T-cell (primary cell): Measurements from ENCODE around the gene NEDD4. TPM values are rescaled to one million over a fixed set of nuclear protein-coding genes. Genes with fewer than 3 reads are reported as not detected.

Source experiments
- ATAC-seq, 4 experiments: fragments of 200-7000 bp in 3 of 4; fragments of 150-1000 bp in 1 of 4; cut with Tn5 transposase; replicated peaks in 1 of 4; 1 replicate in 3 of 4; 2 replicates in 1 of 4; pipeline ENCODE4 v1.10.0; 2021; ENCODE audit warnings: moderate library complexity in 3 of 4, mild to moderate bottlenecking in 2 of 4, moderate number of reproducible peaks in 1 of 4
- CTCF ChIA-PET, 2 donors: fragments of 300-600 bp; sonication (Branson Sonifier 250); formaldehyde crosslinking; loops; one replicate each; lab custom pipeline; 2022; ENCODE audit warnings: antibody characterized with exemption in 2 of 2; lab: Charles Lee
- POLR2A ChIA-PET, 2 donors: fragments of 300-600 bp; sonication (Branson Sonifier 250); formaldehyde crosslinking; loops; one replicate each; lab custom pipeline; 2022; ENCODE audit warnings: antibody characterized with exemption in 2 of 2; lab: Charles Lee
- DNase-seq, 35 experiments: peaks; one replicate each; pipeline versions ENCODE4 v3.0.0 to v3.0.0-alpha.2; 2013 to 2023
- H3K27ac ChIP-seq: one replicate; pipeline ENCODE4 v1.5.1; 2013; ENCODE audit warnings: low read length
- H3K27me3 ChIP-seq, 2 experiments: replicated peaks in 1 of 2; 1 replicate in 1 of 2; 2 replicates in 1 of 2; pipeline versions ENCODE4 v1.6.1 to v1.7.0; 2013; ENCODE audit warnings: low read length in 1 of 2, mixed read lengths in 1 of 2; ENCODE audit not compliant: control insufficient read depth in 2 of 2, insufficient read depth in 2 of 2; ENCODE audit errors: extremely low read depth in 1 of 2
- H3K36me3 ChIP-seq, 2 donors: 1 replicate in 1 of 2; 2 replicates in 1 of 2; pipeline versions ENCODE4 v1.6.1 to v1.7.0; 2013; ENCODE audit warnings: low read length in 1 of 2; ENCODE audit not compliant: control insufficient read depth in 2 of 2, insufficient read depth in 1 of 2; ENCODE audit errors: extremely low read depth in 1 of 2
- H3K4me1 ChIP-seq, 2 experiments: 1 replicate in 1 of 2; 2 replicates in 1 of 2; pipeline versions ENCODE4 v1.6.1 to v1.7.0; 2013; ENCODE audit warnings: low read length in 2 of 2, mixed read lengths in 1 of 2; ENCODE audit not compliant: insufficient read depth in 2 of 2, control insufficient read depth in 1 of 2; ENCODE audit errors: extremely low read depth in 1 of 2
- H3K4me3 ChIP-seq, 2 donors: 1 replicate in 1 of 2; 2 replicates in 1 of 2; pipeline versions ENCODE4 v1.5.1 to v1.7.0; 2013; ENCODE audit warnings: mild to moderate bottlenecking in 2 of 2, low read length in 1 of 2, moderate library complexity in 1 of 2; ENCODE audit not compliant: control insufficient read depth in 1 of 2; ENCODE audit errors: extremely low read depth in 1 of 2
- H3K9me3 ChIP-seq: 2 replicates; pipeline ENCODE4 v1.7.0; 2013
- H3K27ac Mint-ChIP-seq, 2 donors: one replicate each; pipeline ENCODE4 v1.8.0; 2020 to 2021; ENCODE audit warnings: mild to moderate bottlenecking in 2 of 2, mixed read lengths in 2 of 2
- H3K27me3 Mint-ChIP-seq, 2 donors: one replicate each; pipeline ENCODE4 v1.8.0; 2021 to 2022; ENCODE audit warnings: mixed read lengths in 2 of 2
- H3K36me3 Mint-ChIP-seq: one replicate; pipeline ENCODE4 v1.8.0; 2021; ENCODE audit warnings: mixed read lengths
- H3K4me1 Mint-ChIP-seq, 3 donors: one replicate each; pipeline ENCODE4 v1.8.0; 2020 to 2022; ENCODE audit warnings: mixed read lengths in 3 of 3, mild to moderate bottlenecking in 1 of 3
- H3K4me3 Mint-ChIP-seq, 3 donors: one replicate each; pipeline ENCODE4 v1.8.0; 2020 to 2022; ENCODE audit warnings: mild to moderate bottlenecking in 3 of 3, mixed read lengths in 3 of 3, moderate library complexity in 3 of 3
- H3K9me3 Mint-ChIP-seq, 3 donors: one replicate each; pipeline ENCODE4 v1.8.0; 2020 to 2022; ENCODE audit warnings: mixed read lengths in 3 of 3
- WGBS: methylation state at CpG from one replicate; pipeline ENCODE4 v1.1.5; 2013; ENCODE audit warnings: missing lambda C conversion rate; ENCODE audit not compliant: insufficient coverage; 5-methylcytosine and 5-hydroxymethylcytosine counted together
- total RNA-seq, 35 experiments: library from RNA in 6 of 35; stranded (reverse) in 6 of 35; fragments of 120-200 nt in 1 of 35; gene quantifications; one replicate each; pipeline versions ENCODE4 v1.2.1 to v1.2.4 and lab custom pipeline; 2013 to 2026

NEDD4 gene
- total RNA-seq, 5 donors from 2014 or later (not counting 1 experiment from before 2014, with no cell fraction given): 2.2 to 8.6 (median 5.1) TPM

DNA sequence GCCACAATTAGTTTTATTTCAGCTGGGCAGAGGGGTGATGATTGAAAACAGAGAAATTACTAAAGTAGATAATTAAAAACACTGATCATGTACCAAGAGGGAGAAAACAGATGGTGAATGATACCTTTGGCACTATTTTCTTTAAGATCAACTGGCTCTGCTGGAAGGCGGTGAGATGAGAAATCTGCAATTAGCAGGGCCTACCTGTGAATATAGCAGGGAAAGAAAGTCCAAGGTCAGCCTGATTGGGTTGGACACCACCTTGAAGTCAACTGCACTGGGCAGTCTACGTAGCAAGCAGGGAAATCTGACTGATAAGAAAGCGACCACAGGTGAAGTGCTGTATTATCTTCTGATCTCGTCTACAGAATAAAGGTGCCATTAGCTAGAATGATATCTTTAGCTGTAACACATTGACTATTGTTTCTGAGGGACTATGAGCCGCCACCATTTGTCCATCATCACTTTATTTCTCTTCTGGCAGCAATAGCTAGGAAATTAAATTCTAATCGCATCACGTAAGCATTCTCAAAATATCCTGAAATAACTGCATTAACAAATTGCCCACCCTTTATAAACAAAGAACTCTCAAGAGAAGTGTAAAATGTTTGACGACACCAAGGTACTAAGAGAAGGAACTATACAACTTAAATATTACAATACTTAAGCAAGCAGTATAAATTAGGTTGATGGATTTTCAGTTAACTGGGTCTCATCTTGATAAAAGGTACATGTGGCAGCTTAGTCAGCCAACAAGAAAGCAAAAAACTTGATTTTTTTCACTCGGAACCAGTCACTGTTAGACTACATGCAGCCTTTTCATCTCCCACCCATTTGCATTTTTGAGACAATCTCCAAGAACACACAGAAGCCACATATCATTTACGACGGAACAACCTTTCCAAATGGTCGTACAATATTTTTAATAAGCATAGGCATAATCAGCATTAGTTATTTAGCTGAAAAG is 1.3 kb downstream of the NEDD4 start:
- whole genome bisulfite sequencing: 95% methylated on average over 4 of the region's 12 CpGs
- H3K27me3 Mint-ChIP-seq: no peaks in the 10 kb centered on the region
- Histone ChIP-seq H3K27ac (no peak overlapping the region), H3K9me3 (no peaks in the 10 kb centered on the region), H3K4me3 (peak overlapping the region; percentile 51 to 83), H3K36me3 (no peaks in the 10 kb centered on the region), H3K27me3 (peaks cover 0 to 8% of the 10 kb centered on the region in 2 experiments), H3K4me1 (peaks cover 2 to 6% of the 10 kb centered on the region in 2 experiments)
- H3K4me1 Mint-ChIP-seq: peaks cover 18 to 22% (median 19%) of the 10 kb centered on the region in 3 donors
- ATAC-seq (no peak), DNase-seq (no peak)
- no peaks in the 10 kb centered on the region for H3K9me3 Mint-ChIP-seq
- peak overlapping the region; percentile 84 to 87 (median 85) for H3K4me3 Mint-ChIP-seq
- peak overlapping the region in 1 of 2 donors; percentile 84 for H3K27ac Mint-ChIP-seq
- ChIA-PET POLR2A (no interaction called here), CTCF (interaction anchor here in 1 of 2 donors (0.6 to 0.8 kb wide), 2 partner anchors 61 to 343 kb away, joined by 3 read pairs; no protein-coding TSS in a partner anchor)
- H3K36me3 Mint-ChIP-seq: no peaks in the 10 kb centered on the region

DNA sequence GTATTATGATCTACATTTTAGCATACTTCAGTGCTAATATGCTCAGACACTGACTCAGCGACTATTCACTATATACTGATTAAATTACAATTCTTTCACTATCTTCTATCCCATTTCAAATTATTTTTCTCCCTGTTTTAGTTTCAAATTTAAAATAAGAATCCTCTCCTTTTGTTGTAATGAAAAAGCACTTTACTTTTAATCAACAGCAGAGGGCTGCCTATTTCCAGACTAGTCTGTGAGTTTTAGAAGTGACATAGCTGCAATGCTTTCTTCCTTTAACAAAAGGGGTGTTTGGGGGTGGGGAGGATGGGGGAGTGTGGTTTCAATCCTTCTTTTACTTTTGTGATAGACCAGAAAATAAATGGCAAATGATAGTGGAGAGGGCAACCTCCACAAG is 2.4 kb downstream of the NEDD4 start:
- DNase-seq (no peak), ATAC-seq (no peak)
- ChIA-PET POLR2A (no interaction called here), CTCF (interaction anchor here in 1 of 2 donors (0.6 kb wide), 1 partner anchor 342 kb away, joined by 3 read pairs; no protein-coding TSS in a partner anchor)
- H3K4me3 Mint-ChIP-seq: no peak overlapping the region
- Histone ChIP-seq H3K9me3 (no peaks in the 10 kb centered on the region), H3K4me3 (no peak overlapping the region), H3K4me1 (peaks cover 2 to 6% of the 10 kb centered on the region in 2 experiments), H3K27ac (no peak overlapping the region), H3K27me3 (peaks cover 0 to 8% of the 10 kb centered on the region in 2 experiments), H3K36me3 (no peaks in the 10 kb centered on the region)
- no peaks in the 10 kb centered on the region for H3K27me3 Mint-ChIP-seq
- H3K27ac Mint-ChIP-seq: no peak overlapping the region
- no CpG with 5 or more reads among the region's 1 CpG for WGBS
- no peaks in the 10 kb centered on the region for H3K9me3 Mint-ChIP-seq
- no peaks in the 10 kb centered on the region for H3K36me3 Mint-ChIP-seq
- peaks cover 18 to 22% (median 19%) of the 10 kb centered on the region in 3 donors for H3K4me1 Mint-ChIP-seq

DNA sequence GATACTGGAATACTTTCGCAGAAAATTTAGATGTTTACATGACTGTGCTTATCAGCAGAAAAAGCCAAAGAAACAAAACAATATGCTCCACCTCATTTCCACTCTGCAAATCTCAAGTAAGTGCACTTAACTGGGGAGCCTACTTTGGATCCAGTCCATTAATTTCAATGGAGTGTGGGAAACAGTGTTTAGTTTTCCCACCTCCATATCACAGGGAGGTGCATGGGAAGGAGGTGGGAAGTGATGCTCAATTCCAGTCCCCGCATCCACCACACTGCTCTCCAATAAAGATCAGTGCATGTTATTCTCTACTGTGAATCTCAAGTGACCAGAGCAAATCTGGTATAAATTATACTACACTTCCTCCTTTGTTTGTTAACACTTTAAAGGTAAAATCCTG is 2.9 kb downstream of the NEDD4 start:
- ATAC-seq: no peak
- ChIA-PET CTCF (no interaction called here), POLR2A (no interaction called here)
- Mint-ChIP-seq H3K4me3 (no peak overlapping the region), H3K9me3 (no peaks in the 10 kb centered on the region), H3K27ac (no peak overlapping the region), H3K27me3 (no peaks in the 10 kb centered on the region), H3K4me1 (peaks cover 18 to 22% (median 19%) of the 10 kb centered on the region in 3 donors), H3K36me3 (no peaks in the 10 kb centered on the region)
- H3K4me3 ChIP-seq: no peak overlapping the region
- H3K27ac ChIP-seq: no peak overlapping the region
- peaks cover 2 to 6% of the 10 kb centered on the region in 2 experiments for H3K4me1 ChIP-seq
- H3K36me3 ChIP-seq: no peaks in the 10 kb centered on the region
- H3K9me3 ChIP-seq: no peaks in the 10 kb centered on the region
- 100% methylated on average over 1 of the region's 2 CpGs for WGBS
- no peak for DNase-seq
- H3K27me3 ChIP-seq: peaks cover 0 to 8% of the 10 kb centered on the region in 2 experiments

DNA sequence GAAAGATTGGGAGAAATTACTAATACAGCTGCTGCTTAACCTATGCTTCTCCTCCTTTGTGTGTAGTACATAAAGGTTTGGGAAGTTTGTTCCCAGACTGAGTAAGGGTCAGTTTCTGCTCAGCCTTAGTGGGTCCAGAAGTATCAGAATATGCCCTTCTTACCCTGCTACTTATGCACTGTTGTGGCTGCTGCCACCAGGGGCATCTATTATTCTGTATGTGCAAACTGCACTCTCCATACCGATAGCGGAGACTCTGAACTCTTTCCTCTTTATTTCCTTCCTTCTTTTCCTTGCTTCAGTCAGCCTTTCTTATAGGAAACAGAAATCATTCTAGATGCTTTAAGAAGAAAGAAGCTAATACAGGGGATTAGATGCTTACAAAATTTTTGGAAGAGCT is 4.0 kb downstream of the NEDD4 start:
- Mint-ChIP-seq H3K9me3 (no peaks in the 10 kb centered on the region), H3K4me3 (no peak overlapping the region), H3K36me3 (no peaks in the 10 kb centered on the region), H3K27me3 (no peaks in the 10 kb centered on the region), H3K27ac (no peak overlapping the region), H3K4me1 (peaks cover 18 to 21% (median 19%) of the 10 kb centered on the region in 3 donors)
- no peak for DNase-seq
- ChIA-PET CTCF (no interaction called here), POLR2A (no interaction called here)
- Histone ChIP-seq H3K36me3 (no peaks in the 10 kb centered on the region), H3K4me1 (peaks cover 2 to 6% of the 10 kb centered on the region in 2 experiments), H3K4me3 (no peak overlapping the region), H3K27me3 (peaks cover 0 to 8% of the 10 kb centered on the region in 2 experiments), H3K27ac (no peak overlapping the region), H3K9me3 (no peaks in the 10 kb centered on the region)
- ATAC-seq: no peak
- WGBS: no CpG with 5 or more reads among the region's 2 CpGs

DNA sequence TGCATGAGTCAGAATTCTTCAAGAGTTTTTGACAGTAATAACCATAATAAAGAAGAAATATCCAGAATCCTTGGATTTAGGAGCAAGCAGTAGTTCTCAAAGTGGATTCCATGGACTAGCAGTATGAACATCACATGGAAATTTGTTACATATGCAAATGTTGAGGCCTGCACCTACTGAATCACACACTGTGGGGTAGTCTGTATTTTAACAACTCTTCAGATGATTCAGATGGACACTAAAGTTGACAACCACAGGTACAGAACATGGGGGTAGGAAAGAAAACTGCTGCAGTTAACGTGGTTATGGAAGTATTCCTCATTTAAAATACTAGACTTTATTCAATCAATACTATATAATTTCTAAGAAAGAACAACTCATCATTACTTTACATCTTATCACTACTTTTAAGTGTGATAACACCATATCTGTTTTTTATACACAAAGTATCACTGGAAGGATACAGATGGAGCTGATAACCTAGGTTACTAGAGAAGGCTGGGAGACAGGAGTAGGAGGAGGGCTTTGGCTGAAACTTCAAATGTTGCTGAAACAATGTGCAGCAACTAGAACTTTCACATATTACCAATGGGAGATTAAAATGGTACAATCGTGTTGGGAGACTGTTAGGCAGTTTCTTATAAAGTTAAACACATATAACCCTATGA is 11.7 kb downstream of the NEDD4 start:
- ChIA-PET POLR2A (interaction anchor here in 1 of 2 donors (0.6 kb wide), 1 partner anchor 194 kb away, joined by 3 read pairs; no protein-coding TSS in a partner anchor), CTCF (no interaction called here)
- H3K4me1 ChIP-seq: no peaks in the 10 kb centered on the region
- no peak overlapping the region for H3K27ac Mint-ChIP-seq
- ATAC-seq (no peak), DNase-seq (no peak)
- no peaks in the 10 kb centered on the region for H3K9me3 Mint-ChIP-seq
- no peaks in the 10 kb centered on the region for H3K36me3 Mint-ChIP-seq
- H3K27me3 Mint-ChIP-seq: no peaks in the 10 kb centered on the region
- no peaks in the 10 kb centered on the region for H3K4me1 Mint-ChIP-seq
- no peak overlapping the region for H3K27ac ChIP-seq
- peaks cover 0 to 2% of the 10 kb centered on the region in 2 experiments for H3K27me3 ChIP-seq
- H3K4me3 ChIP-seq: no peak overlapping the region
- no peak overlapping the region for H3K4me3 Mint-ChIP-seq
- no peaks in the 10 kb centered on the region for H3K36me3 ChIP-seq
- no CpG with 5 or more reads among the region's 2 CpGs for WGBS
- peaks cover 3% of the 10 kb centered on the region for H3K9me3 ChIP-seq

DNA sequence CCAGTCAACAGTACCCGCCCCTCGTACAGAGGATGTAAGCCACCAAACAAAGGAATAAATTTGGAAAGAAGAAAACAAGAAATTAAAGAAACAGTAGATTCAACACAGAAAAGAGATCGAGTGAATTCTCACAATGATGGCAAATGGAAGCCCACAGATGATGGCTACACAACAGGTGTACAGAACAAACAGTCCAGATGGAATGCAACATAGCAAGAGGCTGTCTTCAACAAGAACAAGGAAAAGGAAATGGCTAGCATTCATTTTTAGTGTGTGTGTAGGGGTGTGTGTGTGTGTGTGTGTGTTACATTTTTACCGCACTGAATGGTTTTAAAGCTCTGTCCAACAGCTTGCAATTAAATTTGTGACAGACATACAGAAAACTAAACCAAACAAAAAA is 12.9 kb downstream of the NEDD4 start:
- Mint-ChIP-seq H3K36me3 (no peaks in the 10 kb centered on the region), H3K9me3 (no peaks in the 10 kb centered on the region), H3K27ac (no peak overlapping the region), H3K4me1 (no peaks in the 10 kb centered on the region), H3K4me3 (no peak overlapping the region), H3K27me3 (no peaks in the 10 kb centered on the region)
- no peaks in the 10 kb centered on the region for H3K36me3 ChIP-seq
- POLR2A ChIA-PET: no interaction called here
- H3K27me3 ChIP-seq: peaks cover 0 to 2% of the 10 kb centered on the region in 2 experiments
- no peak overlapping the region for H3K27ac ChIP-seq
- H3K4me3 ChIP-seq: no peak overlapping the region
- no peaks in the 10 kb centered on the region for H3K4me1 ChIP-seq
- DNase-seq: no peak
- H3K9me3 ChIP-seq: peaks cover 3% of the 10 kb centered on the region
- 100% methylated on average over 1 of the region's 4 CpGs for WGBS
- CTCF ChIA-PET: no interaction called here
- ATAC-seq: no peak
